ENCODE measurements around the gene AVPR1B.

DNA sequence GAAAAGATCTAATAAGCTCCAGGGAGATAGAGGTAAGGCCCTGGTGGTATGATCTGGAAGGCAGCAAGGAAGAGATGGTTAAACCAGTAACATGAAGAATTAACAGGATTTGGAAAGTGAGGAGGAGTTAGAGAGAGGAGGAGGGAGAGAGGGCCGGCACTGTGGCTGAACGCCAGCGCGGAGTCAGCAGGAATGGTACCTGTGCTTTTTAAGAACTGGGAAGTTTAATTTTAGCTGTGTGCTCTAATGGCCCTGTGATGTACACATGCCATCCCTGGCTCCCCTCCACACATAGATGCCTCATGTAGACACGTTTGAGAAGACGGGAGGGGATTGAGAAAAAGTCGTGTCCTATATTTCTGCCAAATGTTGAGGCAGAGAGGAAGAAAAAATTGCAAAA is 13.8 kb upstream of the AVPR1B start:
- TF ChIP-seq, protein P1, sequence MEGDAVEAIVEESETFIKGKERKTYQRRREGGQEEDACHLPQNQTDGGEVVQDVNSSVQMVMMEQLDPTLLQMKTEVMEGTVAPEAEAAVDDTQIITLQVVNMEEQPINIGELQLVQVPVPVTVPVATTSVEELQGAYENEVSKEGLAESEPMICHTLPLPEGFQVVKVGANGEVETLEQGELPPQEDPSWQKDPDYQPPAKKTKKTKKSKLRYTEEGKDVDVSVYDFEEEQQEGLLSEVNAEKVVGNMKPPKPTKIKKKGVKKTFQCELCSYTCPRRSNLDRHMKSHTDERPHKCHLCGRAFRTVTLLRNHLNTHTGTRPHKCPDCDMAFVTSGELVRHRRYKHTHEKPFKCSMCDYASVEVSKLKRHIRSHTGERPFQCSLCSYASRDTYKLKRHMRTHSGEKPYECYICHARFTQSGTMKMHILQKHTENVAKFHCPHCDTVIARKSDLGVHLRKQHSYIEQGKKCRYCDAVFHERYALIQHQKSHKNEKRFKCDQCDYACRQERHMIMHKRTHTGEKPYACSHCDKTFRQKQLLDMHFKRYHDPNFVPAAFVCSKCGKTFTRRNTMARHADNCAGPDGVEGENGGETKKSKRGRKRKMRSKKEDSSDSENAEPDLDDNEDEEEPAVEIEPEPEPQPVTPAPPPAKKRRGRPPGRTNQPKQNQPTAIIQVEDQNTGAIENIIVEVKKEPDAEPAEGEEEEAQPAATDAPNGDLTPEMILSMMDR (IDR thresholded peaks at IDR 0.05) = no peak
- no peak for TF ChIP-seq TCF7L2 (IDR thresholded peaks at IDR 0.05; ENCODE audit: low read depth, low read length)
- TF ChIP-seq, protein P2, sequence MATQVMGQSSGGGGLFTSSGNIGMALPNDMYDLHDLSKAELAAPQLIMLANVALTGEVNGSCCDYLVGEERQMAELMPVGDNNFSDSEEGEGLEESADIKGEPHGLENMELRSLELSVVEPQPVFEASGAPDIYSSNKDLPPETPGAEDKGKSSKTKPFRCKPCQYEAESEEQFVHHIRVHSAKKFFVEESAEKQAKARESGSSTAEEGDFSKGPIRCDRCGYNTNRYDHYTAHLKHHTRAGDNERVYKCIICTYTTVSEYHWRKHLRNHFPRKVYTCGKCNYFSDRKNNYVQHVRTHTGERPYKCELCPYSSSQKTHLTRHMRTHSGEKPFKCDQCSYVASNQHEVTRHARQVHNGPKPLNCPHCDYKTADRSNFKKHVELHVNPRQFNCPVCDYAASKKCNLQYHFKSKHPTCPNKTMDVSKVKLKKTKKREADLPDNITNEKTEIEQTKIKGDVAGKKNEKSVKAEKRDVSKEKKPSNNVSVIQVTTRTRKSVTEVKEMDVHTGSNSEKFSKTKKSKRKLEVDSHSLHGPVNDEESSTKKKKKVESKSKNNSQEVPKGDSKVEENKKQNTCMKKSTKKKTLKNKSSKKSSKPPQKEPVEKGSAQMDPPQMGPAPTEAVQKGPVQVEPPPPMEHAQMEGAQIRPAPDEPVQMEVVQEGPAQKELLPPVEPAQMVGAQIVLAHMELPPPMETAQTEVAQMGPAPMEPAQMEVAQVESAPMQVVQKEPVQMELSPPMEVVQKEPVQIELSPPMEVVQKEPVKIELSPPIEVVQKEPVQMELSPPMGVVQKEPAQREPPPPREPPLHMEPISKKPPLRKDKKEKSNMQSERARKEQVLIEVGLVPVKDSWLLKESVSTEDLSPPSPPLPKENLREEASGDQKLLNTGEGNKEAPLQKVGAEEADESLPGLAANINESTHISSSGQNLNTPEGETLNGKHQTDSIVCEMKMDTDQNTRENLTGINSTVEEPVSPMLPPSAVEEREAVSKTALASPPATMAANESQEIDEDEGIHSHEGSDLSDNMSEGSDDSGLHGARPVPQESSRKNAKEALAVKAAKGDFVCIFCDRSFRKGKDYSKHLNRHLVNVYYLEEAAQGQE (IDR thresholded peaks at IDR 0.05; ENCODE audit: insufficient read depth in 1 of 2, low read depth in 2 of 2, low read length in 1 of 2) = no peak
